ENCODE measurements around the gene CABP2.
"Not testable (repeated sequence)": the region's sequence is repeated elsewhere in the genome, so short reads cannot be mapped to it uniquely, and the experiment has no call there.

CABP2 gene

GRCh38 chr11:67489203-67489884 lies 33.9 kb downstream of the CABP2 start:
- Histone ChIP-seq H3K27ac (ENCODE audit: low read depth, low read length, poor library complexity, severe bottlenecking) (peak overlapping the region; percentile 33), H3K4me1 (ENCODE audit: insufficient read depth, low read length, severe bottlenecking) (peaks cover 33% of the 10 kb centered on the region), H4K20me1 (ENCODE audit: insufficient read depth, low read length) (no peaks in the 10 kb centered on the region), H3K4me3 (ENCODE audit: low read depth, low read length, poor library complexity, severe bottlenecking) (no peak overlapping the region), H3K79me2 (ENCODE audit: insufficient read depth, low read length) (no peaks in the 10 kb centered on the region), H3K9me3 (ENCODE audit: low read length) (no peaks in the 10 kb centered on the region), H3K36me3 (ENCODE audit: insufficient read depth, low read length) (peaks cover 59% of the 10 kb centered on the region; the same call in 1 of the 2 replicates), H3K27me3 (ENCODE audit: insufficient read depth, low read length) (no peaks in the 10 kb centered on the region), H3K4me2 (ENCODE audit: low read length) (no peak overlapping the region), H2AFZ (ENCODE audit: low read length) (no peak overlapping the region), H3F3A (ENCODE audit: insufficient read depth, low read length) (0 out of 2 replicates have a peak, but pooled peaks cover 2% of the 10 kb centered on the region), H3K9me2 (ENCODE audit: low read depth, low read length) (no peaks in the 10 kb centered on the region), H3K9ac (ENCODE audit: low read length) (no peak overlapping the region)
- TF ChIP-seq EZH2 (IDR thresholded peaks at IDR 0.05; ENCODE audit: borderline replicate concordance, low read length): no peak
- no peak for TF ChIP-seq CTCF (IDR thresholded peaks at IDR 0.05; ENCODE audit: low read length)

GRCh38 chr11:67486481-67487195 lies 36.6 kb downstream of the CABP2 start:
- H3K36me3 ChIP-seq (ENCODE audit: insufficient read depth, low read length): peaks cover 37% of the 10 kb centered on the region; the same call in 1 of the 2 replicates
- no peaks in the 10 kb centered on the region for H3K9me3 ChIP-seq (ENCODE audit: low read length)
- no peaks in the 10 kb centered on the region for H3K79me2 ChIP-seq (ENCODE audit: insufficient read depth, low read length)
- peak overlapping the region; percentile 2; the same call in 1 of the 2 replicates for H3K9ac ChIP-seq (ENCODE audit: low read length)
- H3K4me2 ChIP-seq (ENCODE audit: low read length): peak overlapping the region; percentile 45; the same call in 1 of the 2 replicates
- no peaks in the 10 kb centered on the region for H3K27me3 ChIP-seq (ENCODE audit: insufficient read depth, low read length)
- no peaks in the 10 kb centered on the region for H4K20me1 ChIP-seq (ENCODE audit: insufficient read depth, low read length)
- TF ChIP-seq CTCF (IDR thresholded peaks at IDR 0.05; ENCODE audit: low read length) (no peak), EZH2 (IDR thresholded peaks at IDR 0.05; ENCODE audit: borderline replicate concordance, low read length) (no peak)
- peak overlapping the region; percentile 4 for H3K4me3 ChIP-seq (ENCODE audit: low read depth, low read length, poor library complexity, severe bottlenecking)
- peaks cover 53% of the 10 kb centered on the region for H3K4me1 ChIP-seq (ENCODE audit: insufficient read depth, low read length, severe bottlenecking)
- H3K9me2 ChIP-seq (ENCODE audit: low read depth, low read length): no peaks in the 10 kb centered on the region
- 0 out of 2 replicates have a peak, but pooled peaks cover 2% of the 10 kb centered on the region for H3F3A ChIP-seq (ENCODE audit: insufficient read depth, low read length)
- peak overlapping the region; percentile 91 for H3K27ac ChIP-seq (ENCODE audit: low read depth, low read length, poor library complexity, severe bottlenecking)
- no peak overlapping the region for H2AFZ ChIP-seq (ENCODE audit: low read length)

- H3K79me2 ChIP-seq (ENCODE audit: insufficient read depth, low read length): not testable (repeated sequence)
Observed at GRCh38 chr11:67485873-67486361, 37.3 kb downstream of the CABP2 start.

More at GRCh38 chr11:67485873-67486361, 37.3 kb downstream of the CABP2 start:
- H3K9ac ChIP-seq (ENCODE audit: low read length); H3F3A ChIP-seq (ENCODE audit: insufficient read depth, low read length); H3K9me3 ChIP-seq (ENCODE audit: low read length); H2AFZ ChIP-seq (ENCODE audit: low read length); H4K20me1 ChIP-seq (ENCODE audit: insufficient read depth, low read length); H3K9me2 ChIP-seq (ENCODE audit: low read depth, low read length); H3K27me3 ChIP-seq (ENCODE audit: insufficient read depth, low read length): not testable (repeated sequence)
- Histone ChIP-seq H3K4me3 (ENCODE audit: low read depth, low read length, poor library complexity, severe bottlenecking) (peak overlapping the region; percentile 4), H3K4me2 (ENCODE audit: low read length) (peak overlapping the region; percentile 45), H3K36me3 (ENCODE audit: insufficient read depth, low read length) (peaks cover 30% of the 10 kb centered on the region; the same call in 1 of the 2 replicates), H3K27ac (ENCODE audit: low read depth, low read length, poor library complexity, severe bottlenecking) (peak overlapping the region; percentile 91), H3K4me1 (ENCODE audit: insufficient read depth, low read length, severe bottlenecking) (peaks cover 53% of the 10 kb centered on the region)
